SHP77 (cell line): ENCODE data around the gene KRT80.

Experiments used
- DNase-seq, 2 experiments: peaks; one replicate each; lab custom pipeline; 2025; lab: John Stamatoyannopoulos, UW

The KRT80 gene

DNA sequence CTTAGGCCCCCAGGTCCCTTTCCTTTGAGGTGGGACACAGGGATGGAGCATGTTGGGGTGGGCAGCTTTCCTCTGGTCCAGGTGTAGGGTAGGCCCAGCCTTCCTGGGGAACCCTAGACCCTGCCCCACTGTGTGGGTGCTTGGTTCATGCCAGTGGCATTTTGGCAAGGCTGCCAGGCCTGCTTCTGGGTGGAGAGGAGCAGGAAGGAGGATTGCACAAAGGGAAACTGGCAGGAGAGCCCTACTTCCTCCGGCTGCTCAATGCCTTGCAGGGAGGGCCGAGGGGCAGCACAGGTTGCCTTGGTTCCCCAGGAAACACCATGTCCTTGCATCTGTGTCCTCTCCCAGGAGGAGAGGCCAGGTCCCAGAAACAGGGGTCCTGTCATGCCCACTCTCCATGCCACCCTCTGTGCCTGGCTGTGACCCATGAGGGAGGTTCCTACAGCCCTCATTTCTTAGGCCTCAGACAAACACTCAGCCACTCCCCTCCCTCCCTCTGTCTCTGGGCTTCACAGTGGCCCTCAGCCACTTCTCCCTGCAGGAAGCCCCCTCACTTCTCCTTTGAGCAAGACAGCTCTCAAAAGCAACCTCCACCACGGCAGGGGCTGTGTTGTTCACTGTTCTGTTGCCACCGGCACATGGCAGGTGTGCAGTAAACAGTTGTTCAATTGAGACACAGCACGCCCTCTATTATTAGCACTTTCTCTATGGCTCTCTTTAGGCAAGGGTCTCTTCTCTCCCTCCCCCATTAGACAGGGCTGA, 6.8 kb upstream of the KRT80 start:
- no peak for DNase-seq

DNA sequence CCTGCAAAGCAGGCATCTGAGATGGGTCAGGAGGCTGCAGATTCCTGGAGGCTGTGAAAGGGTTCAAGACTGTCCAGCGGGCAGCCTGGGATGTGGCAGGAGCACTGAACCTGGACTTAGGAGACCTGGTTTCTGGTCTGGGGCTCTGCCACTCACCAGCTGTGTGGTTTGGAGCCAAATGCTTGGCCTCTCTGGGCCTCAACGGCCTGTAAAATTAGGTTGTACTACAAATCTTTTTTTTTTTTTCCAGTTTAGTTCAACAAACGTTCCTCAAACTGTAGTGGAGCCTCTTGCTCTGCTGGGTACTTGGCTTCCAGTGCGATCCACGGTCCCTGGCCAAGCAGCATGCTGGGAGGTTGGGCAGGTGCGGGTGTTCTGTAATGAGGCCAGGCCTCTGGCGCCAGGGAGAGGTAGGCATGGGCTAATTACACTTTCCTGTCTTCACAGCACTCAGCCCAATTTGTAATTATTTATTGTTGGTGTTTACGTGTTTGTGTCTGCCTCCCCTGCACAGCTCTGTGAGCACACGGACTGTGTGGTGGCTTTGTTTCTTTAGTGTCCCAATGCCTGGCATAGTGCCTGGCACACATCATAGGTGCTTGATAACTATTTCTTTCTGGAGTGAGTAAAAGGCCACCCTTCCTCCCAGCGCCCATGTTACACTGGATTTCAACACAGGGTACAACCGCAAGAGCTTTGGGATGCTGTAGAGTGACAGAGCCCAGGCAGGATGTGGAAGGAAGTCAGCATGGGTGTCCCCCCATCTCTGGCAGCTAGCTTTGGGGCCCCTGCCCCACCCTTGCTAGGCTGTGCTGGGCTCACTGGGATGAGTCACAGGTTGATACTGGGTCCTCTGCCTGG, 5.8 kb upstream of the KRT80 start:
- DNase-seq: no peak

DNA sequence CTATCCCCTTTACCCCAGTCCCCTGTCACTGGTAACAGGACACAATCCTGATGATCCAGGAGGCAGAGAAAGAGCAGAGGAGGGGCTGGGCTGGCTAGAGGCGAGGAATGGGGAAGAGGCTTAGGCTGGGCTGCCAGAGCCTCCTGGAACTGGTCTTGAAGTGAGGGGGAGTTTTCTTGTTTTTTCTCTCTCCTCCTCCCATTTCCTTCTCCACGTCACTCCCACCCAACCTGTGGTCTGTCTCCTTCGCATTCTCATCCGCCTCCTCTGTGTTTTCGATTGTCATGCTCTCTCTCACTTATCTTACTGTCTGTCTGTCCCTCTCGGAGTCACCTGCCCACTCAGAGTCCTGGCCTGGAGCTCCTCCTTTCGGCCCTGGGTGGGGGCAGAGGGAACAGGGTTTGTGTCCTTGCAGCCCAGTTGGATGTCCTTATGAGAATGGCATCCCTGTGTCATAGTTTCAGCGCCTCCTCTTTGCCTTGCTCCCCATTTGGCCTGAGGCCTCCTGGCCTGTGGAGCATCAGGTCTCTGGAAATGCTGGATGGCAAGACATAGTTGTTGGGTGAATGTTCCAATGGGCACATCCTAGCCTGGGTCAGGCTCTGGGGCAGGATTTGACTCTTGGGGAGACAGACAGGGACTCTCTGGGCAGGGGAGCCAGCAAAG, 3.4 kb upstream of the KRT80 start:
- DNase-seq: no peak

DNA sequence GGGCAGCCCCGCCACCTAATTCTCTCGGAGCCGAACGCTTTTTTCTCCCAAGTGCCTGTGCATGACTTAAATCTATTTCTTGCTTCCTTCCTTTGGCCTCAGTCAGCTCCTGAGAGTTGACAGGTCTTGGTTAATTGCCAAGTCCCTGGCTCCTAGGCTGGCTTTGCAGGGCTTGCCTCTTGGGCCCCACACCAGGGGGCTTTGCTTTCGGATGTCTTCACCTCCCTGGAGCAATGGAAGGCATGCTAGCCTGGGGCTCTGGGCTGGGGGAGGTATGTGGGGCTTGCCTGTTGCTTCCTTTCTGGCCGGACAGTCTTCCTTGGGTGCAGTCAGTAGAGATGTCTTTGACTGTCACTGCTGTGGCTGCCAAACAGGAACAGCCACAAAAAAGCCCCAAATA, 2.2 kb upstream of the KRT80 start:
- no peak for DNase-seq

DNA sequence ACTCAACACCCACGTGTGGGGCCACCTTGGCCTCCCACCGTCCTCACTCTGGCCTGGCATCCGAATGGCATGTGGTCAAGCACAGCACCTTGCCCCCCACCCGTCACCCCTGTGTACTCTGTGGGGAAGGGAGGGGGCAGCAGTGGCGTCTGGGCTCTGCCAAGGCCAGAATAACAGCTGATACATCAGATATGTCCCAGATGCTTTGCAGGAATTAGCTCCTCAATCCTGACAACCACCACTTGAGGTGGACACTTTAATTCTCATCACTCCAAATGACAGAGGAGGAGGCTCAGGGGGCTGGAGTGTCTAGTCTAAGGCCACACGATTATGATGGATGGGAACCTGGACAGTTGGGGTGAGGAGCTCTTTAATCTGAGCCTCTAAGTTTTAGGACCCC, 1.7 kb upstream of the KRT80 start:
- DNase-seq: no peak

DNA sequence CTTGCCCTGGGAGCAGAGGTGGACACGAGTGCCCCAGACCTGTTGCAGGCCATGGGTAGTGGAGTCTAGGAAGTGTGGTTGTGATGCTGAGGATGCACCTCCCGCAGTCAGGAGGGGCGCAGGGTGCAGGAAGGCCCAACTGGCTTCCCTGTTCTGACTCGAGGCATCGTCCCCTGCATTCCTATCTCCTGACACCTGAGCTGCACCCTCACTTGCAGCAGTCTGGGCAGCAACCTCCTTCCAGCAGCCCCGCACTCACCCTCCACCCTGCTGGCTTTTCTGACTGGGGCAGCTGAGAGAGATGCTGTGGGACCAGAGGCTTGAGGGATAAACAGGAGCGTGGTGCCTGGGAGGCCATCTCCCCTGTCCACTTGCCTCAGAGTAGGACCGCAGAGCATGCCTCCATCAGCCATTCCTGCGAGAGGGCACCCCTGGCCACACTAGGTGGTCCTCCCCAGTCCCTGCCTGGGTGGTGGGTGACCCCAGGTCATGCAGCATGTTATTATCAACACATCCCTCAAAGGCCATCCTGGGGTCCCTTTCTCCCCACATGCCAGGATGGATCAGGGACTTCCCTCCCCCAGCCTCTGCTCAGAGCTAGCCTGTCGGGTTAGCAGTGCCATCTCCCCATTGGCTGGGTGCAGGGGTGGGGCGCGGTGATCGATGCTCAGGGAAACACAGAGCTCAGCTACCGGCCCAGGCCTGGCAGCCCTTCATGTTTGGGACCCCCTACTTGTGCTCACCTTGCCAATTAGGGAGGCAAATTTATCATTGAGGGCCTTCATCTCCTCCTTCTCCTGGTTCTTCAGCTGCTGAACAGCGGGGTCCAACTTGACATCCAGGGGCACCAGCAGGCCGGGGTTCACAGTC, 719 bp downstream of the KRT80 start:
- no peak for DNase-seq

DNA sequence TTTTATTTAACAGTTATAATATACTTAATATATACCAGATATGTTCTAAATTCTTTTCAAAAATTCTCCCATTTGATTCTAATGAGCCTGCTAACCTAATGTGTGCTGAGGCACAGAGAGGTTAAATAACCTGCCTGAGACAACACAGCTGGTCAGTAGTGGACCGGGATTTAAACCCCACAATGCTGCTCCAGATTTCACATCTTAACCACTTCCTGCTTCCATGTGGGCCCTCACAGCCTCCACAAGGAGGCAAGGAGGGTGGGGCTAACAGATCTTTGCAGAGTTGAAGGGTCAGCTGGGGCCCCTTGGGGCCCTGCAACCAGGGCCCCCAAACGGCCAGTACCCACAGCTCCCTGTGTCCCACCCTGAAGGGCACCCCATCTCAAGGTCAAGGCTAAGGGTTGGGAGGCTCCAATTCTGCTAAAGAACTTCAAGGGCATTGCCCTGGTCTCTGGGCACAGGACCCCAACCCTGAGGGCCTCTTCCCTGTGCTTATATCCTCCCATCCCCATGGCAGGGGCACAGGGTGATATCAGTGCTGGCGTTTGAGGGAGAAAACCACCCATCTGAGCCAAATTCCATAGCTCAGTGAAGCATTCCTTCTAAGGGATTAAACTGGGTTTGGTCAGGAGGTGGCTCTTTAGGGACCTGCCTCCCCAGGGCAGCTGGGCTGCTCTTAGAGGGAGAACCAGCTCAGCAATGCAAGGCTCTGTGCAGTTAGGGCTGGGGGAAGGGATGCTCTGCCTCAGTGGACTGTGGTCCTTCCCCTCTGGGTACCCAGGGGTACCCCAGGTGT, 2.2 kb downstream of the KRT80 start:
- DNase-seq: no peak

DNA sequence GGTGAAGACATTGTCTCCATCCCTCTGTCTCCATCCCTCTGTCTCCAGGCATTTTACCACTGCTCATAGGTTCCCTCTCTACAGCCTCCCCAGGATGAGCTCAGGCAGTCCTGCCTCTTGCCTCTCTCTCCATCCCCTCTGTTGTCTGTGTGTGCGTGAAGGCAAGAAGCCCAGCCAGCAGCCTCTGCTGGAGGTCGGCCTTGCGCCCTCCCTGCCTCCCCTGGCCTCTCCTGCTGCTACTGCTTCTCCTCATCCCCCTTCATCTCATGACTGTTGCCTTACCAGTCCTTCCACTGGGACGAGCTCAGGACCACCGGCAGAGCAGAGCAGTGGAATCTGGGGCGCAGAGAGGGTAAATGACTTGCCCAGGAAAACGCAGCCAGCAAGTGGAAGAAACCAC, 3.2 kb downstream of the KRT80 start:
- DNase-seq: no peak

DNA sequence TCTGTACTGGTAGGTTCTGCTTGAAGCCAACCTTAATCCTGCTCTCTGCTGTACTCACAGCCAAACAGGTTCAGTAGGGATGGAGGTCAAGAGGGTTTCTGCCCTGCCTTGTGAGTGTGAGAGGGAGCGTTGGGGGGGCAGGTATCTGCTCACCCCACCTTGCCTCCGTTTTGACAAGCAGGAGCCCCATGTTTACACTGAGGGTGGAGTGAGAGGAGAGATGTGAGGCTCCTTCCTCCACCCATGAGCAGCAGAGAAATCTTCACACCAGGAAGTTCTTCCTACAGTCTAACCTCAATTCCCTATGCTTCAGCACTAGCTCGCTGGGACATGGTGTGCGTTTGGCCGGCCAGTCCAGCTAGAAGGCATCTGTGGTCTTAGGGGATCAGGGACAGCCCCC, 4.2 kb downstream of the KRT80 start:
- no peak for DNase-seq

DNA sequence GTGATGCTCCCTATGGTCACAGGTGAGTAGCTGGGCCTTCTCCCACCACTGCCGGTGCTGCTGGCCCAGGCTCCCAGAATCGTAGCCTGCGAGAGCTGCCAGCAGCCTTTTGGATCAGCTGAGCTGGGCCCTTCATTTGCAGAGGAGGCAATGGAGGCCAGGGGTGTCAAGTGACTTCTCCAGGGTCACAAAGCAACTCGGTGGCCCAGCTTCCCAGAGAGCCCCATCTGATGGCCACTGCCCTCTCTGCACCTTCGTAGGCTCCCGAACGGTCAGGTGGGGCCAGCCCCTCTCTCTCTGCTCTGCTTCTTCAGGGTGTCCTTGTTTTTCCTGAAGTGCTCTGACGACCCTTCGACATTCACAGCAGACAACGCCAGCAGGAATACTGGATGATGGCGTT, 4.6 kb downstream of the KRT80 start:
- no peak for DNase-seq

DNA sequence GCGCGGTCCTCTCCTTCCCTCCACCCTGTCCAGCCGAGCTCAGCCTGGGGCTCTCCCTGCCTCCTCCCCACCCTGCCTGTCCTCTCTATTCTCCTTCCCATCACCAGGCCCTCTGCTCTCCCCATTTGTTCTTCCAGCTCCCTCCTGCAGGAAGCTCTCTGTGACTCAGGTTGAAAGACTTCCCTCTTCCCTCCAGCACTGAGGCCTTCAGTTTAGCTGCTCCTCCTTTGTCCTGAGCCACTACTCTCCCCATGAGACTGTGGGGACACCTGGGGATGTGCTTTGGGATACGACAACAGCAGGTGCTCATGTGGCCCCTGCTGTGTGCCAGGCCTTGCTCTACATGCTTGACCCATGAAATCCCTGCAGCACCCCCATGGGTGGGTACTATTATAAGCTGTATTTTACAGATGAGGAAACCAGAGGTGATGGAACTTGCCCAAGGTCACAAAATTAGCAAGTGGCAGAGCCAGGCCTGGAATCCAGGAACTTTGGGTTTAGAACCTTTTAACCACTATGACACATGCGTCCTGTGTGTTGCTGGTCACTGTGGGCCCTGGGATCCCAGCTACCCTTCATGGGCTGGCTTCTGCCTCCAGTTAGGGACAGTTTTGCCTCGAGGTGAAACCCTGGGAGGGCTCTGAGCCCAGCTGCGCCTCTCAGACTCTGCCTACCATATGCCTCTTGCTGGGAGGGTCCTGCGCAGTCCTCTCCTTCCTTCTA, 5.5 kb downstream of the KRT80 start:
- DNase-seq: no peak

DNA sequence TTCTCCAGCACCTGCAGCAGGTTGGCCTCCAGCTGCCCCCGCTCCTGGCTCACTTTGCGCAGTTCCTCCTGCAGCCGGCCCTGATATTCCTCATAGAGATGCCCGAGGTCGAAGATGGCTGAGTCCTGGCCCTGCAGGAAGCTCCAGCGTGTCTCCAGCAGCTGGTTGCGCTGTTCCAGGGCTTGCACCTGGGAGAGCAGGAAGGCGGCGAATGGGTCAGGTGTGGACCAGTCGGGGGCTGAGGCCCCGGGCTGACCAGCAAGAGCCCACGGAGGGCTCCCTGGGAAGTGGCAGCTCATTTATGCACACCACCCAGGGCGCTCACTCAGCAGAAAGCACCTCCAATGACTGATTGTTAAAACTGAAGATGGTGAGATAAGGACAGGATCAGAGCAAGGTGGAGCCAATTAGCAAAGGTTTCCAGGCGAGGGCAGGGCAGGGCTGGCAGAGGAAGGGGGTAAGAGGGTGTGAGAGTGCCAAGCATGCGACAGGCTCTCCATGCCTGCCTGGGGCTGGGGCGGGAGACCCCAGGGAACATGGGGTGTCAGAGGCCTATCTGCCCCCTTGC, 6.3 kb downstream of the KRT80 start:
- no peak for DNase-seq

DNA sequence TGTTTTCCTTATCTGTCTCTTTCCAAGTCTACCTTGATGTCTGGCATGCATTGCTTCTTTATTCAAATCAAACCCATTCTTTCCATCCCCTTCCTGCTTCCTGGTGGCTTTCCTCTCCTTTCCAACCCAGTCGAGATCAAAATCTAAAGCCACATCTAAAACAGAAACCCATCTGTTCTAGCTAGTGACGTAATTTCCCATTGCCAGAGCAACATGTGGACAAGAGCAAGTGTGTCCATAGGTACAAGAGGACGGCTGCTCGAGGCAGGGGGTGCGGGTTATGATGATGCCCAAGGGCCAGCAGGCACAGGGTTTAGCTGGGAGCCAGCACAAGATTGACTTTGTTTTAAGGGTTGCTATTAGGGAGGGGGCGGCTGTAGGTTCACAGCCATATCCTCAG, 7.0 kb downstream of the KRT80 start:
- DNase-seq: peak; percentile 8 to 62

DNA sequence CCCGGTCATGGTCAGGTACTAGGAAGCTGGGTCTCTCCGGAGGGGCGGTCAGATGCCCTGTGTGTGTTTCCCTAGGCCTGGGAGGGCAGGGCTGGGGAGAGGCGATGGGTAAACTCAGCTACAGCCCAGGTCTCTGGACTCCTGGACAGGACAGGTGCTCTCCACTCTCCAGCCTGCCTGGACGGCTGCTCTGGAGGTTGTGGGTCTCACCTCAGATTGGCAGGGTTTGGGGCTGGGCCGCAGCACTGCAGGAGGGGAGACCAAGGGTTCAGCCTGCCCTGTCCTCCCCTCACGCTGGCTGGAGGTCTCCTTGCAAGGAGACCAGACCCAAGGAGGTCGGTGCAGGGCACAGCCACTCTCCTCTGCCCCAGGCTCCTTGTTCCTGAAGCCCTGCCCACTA, 7.8 kb downstream of the KRT80 start:
- DNase-seq: no peak

DNA sequence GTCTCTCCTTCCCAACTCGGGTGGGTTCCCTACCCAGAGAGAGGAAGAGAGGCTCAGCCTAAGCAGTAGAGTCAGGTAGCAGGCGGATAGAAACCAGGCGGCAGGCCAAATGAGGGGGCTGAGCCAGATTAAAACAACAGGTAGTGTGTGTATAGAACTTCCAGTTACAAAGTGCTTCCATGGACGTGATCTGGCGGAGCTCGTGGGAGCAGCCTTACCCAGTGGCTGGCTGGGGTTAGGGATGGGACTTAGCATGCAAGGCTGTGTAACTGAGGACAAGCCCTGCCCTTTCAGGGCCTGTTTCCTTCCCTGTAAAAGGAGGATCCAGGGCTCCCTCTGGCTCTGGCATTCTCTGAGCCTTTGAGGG, 8.3 kb downstream of the KRT80 start:
- DNase-seq: no peak

DNA sequence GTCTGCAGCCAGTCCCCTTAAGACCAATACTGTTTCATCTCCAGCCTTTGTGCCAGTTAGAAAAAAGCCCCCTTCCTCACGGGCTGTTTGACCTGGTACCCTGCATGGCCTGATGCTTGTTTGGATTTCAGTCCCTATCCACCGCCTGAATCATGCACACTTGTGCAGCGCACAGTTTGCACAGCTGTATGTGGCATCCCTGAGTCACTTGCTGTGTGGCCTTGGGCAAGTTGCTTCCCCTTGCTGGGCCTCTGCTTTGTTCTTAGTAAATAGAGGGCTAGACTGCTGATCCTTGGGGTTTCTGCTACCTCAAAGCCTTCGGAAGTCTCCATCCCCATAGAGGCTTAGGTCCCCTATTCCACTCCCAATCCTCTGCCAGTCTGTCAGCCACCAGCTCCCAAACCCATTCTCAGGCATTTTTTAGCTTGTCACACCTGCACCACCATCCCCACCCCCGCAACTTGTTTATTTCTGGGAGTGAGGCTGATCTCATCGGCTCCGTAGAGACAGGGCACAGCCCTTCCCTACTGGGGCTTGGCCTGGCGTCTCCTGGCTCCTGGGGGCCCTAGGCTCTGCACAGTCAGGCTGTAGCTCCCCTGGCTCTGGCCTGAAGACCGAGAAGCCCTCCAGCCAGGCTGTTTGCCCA, 8.8 kb downstream of the KRT80 start:
- DNase-seq: peak; percentile 22 to 47

DNA sequence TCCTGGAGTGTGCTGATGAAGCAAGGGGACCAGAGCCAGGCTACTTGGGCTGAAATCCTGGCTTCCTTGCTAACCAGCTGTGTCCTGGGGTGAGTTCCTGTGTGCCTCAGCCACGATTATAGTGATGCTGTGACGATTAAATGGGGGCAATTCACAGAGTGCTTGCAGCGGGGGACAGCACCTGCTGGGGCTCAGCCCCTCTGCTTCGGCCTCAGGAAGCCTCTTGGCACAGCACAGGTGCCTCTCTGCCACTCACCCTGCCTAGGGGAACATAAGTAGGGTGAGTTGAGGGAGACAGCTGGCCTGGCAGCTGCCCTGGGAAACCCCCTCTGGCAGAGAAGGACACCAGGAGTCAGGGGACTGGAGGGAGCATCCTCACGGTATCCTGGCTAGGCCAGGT, 9.4 kb downstream of the KRT80 start:
- peak; percentile 53 to 67 for DNase-seq

DNA sequence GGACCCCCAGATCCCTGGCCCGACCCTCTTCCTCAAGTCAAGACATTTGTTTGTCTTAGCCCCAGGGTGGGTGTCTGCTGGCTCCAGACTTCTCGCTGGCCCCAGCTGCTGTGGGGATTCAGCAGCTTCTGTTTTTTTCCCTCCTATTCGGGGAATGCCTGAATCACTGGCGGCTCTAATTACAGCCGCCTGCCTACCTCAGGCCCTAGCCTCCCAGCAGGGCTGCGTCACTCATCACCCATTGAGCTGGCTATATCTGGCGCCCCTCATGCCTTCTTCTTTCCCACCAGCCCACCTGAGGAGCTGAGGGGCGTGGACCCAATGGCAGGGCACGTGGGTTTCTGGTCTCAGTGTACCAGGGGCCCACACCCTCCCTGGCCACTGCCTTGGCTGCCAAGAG, 10.1 kb downstream of the KRT80 start:
- DNase-seq: peak in 1 of 2 experiments; percentile 74

DNA sequence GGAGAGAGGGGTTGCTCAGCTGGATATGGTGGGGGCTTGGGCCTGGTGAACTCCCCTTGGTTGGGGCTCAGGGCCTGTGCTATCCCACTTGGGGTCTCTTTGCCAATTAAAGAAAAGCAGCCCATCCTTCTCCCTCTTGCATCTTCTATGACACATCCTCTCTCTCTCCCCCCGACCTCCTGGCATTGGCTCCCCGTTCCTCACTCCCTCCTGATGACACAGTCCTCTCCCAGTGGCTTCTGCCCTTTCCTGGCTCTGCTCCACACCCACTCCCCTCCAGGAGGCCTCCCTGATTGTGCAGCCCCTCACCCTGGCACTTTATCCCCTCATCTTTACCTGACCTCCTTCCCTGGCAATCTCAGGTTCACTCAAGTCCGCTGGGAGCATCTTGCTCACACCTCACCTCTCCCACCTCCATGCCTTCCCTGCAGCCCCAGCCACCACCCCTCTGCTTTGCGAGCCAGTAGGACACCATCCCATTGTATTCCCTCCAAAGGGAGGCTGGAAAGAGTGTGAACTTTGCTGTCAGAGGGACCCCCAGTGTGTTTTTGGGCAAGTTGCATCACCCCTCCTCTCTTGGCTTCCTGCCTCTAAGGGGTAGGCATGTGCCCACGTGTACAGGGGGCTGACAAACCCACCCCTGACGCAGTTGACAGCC, 10.7 kb downstream of the KRT80 start:
- DNase-seq: no peak
